ENCODE measurements around the gene SAXO1. TPM values are rescaled to one million over a fixed set of nuclear protein-coding genes. Genes with fewer than 3 reads are reported as not detected.

The SAXO1 gene
- total RNA-seq, 1 donor from 2014 or later: not detected

GRCh38 chr9:18982262-18982620 is 50.8 kb downstream of the SAXO1 start:
- Mint-ChIP-seq H3K36me3 (ENCODE audit: low read depth, unreplicated experiment) (peaks cover 3% of the 10 kb centered on the region), H3K27me3 (ENCODE audit: low read depth, unreplicated experiment) (no peaks in the 10 kb centered on the region), H3K4me1 (ENCODE audit: low read depth, unreplicated experiment) (peaks cover 11% of the 10 kb centered on the region), H3K9me3 (ENCODE audit: unreplicated experiment) (peaks cover 3% of the 10 kb centered on the region), H3K27ac (ENCODE audit: unreplicated experiment) (no peak overlapping the region), H3K4me3 (ENCODE audit: unreplicated experiment) (no peak overlapping the region)
- no peak overlapping the region for H3K9ac ChIP-seq (ENCODE audit: low read length)
- DNase-seq (ENCODE audit: low read depth) (no peak), FAIRE-seq (no peak)
- TF ChIP-seq, protein P1, sequence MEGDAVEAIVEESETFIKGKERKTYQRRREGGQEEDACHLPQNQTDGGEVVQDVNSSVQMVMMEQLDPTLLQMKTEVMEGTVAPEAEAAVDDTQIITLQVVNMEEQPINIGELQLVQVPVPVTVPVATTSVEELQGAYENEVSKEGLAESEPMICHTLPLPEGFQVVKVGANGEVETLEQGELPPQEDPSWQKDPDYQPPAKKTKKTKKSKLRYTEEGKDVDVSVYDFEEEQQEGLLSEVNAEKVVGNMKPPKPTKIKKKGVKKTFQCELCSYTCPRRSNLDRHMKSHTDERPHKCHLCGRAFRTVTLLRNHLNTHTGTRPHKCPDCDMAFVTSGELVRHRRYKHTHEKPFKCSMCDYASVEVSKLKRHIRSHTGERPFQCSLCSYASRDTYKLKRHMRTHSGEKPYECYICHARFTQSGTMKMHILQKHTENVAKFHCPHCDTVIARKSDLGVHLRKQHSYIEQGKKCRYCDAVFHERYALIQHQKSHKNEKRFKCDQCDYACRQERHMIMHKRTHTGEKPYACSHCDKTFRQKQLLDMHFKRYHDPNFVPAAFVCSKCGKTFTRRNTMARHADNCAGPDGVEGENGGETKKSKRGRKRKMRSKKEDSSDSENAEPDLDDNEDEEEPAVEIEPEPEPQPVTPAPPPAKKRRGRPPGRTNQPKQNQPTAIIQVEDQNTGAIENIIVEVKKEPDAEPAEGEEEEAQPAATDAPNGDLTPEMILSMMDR (IDR thresholded peaks at IDR 0.05; ENCODE audit: insufficient read depth, low read depth, low read length): no peak
- no peak for TF ChIP-seq EZH2 (IDR thresholded peaks at IDR 0.05; ENCODE audit: insufficient read depth, low read length)
- no peak overlapping the region for H3K27ac ChIP-seq (ENCODE audit: low read depth, low read length)
- peaks cover 1% of the 10 kb centered on the region for H3K4me1 ChIP-seq (ENCODE audit: insufficient read depth, low read length)
- H3K27me3 ChIP-seq (ENCODE audit: insufficient read depth, low read length): no peaks in the 10 kb centered on the region
- H3K9me3 ChIP-seq (ENCODE audit: insufficient read depth, low read depth, low read length): peaks cover 4% of the 10 kb centered on the region
- H3K4me2 ChIP-seq (ENCODE audit: low read length): no peak overlapping the region
- H2AFZ ChIP-seq (ENCODE audit: low read depth, low read length): no peak overlapping the region
- H3K4me3 ChIP-seq (ENCODE audit: insufficient read depth, low read depth, low read length): no peak overlapping the region
- H4K20me1 ChIP-seq (ENCODE audit: insufficient read depth, low read length): no peaks in the 10 kb centered on the region
- no peaks in the 10 kb centered on the region for H3K79me2 ChIP-seq (ENCODE audit: insufficient read depth, low read length)
- no peaks in the 10 kb centered on the region for H3K36me3 ChIP-seq (ENCODE audit: insufficient read depth, low read length)

DNA sequence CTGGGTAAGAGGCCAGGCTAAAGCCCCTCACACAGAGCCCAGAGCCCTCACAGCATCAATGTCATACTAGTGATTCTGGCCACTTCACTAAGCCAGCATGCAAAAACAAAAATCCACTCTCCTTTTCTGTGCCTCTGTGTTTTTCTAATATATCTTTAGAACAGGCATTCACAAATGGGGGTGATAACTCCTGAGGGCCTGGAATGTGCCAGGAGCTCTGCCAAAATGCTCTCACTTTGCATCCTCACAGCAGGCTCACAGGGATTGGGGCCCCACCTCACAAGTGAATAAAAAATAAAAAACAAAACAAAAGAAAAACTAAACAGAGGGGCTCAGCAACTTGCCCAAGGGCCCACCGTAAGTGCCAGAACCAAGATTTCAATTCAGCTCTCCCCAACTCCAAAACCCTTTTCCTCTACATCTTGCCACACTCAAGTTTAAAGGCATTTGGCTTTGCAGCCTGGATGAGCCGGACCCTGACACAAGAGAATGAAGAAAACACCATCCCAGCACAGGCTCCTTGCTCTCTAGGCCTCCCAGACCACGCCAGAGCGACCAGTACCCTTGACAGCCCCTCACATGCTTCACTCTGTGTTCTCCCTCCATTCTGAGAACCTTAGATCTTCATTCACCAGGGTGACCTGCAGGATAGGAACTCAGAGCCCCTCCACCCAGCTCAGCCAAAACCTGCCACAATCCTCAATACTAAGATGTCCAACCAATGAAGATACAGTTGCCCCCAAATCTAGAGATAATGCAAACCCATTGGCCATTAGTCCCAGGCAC is 51.3 kb downstream of the SAXO1 start:
- no peaks in the 10 kb centered on the region for H3K36me3 ChIP-seq (ENCODE audit: insufficient read depth, low read length)
- peaks cover 4% of the 10 kb centered on the region for H3K9me3 ChIP-seq (ENCODE audit: insufficient read depth, low read depth, low read length)
- Mint-ChIP-seq H3K27ac (ENCODE audit: unreplicated experiment) (no peak overlapping the region), H3K4me3 (ENCODE audit: unreplicated experiment) (no peak overlapping the region), H3K4me1 (ENCODE audit: low read depth, unreplicated experiment) (peaks cover 16% of the 10 kb centered on the region), H3K27me3 (ENCODE audit: low read depth, unreplicated experiment) (no peaks in the 10 kb centered on the region), H3K36me3 (ENCODE audit: low read depth, unreplicated experiment) (peaks cover 3% of the 10 kb centered on the region), H3K9me3 (ENCODE audit: unreplicated experiment) (peaks cover 5% of the 10 kb centered on the region)
- H4K20me1 ChIP-seq (ENCODE audit: insufficient read depth, low read length): no peaks in the 10 kb centered on the region
- peaks cover 6% of the 10 kb centered on the region for H3K4me1 ChIP-seq (ENCODE audit: insufficient read depth, low read length)
- no peak for FAIRE-seq
- no peak overlapping the region for H3K9ac ChIP-seq (ENCODE audit: low read length)
- H3K4me3 ChIP-seq (ENCODE audit: insufficient read depth, low read depth, low read length): no peak overlapping the region
- H3K27ac ChIP-seq (ENCODE audit: low read depth, low read length): no peak overlapping the region
- TF ChIP-seq, protein P1 (IDR thresholded peaks at IDR 0.05; ENCODE audit: insufficient read depth, low read depth, low read length): no peak
- no peak for TF ChIP-seq EZH2 (IDR thresholded peaks at IDR 0.05; ENCODE audit: insufficient read depth, low read length)
- H2AFZ ChIP-seq (ENCODE audit: low read depth, low read length): no peak overlapping the region
- no peaks in the 10 kb centered on the region for H3K79me2 ChIP-seq (ENCODE audit: insufficient read depth, low read length)
- H3K27me3 ChIP-seq (ENCODE audit: insufficient read depth, low read length): no peaks in the 10 kb centered on the region
- DNase-seq (ENCODE audit: low read depth): no peak
- no peak overlapping the region for H3K4me2 ChIP-seq (ENCODE audit: low read length)

- no peak overlapping the region for H3K4me2 ChIP-seq (ENCODE audit: low read length)
- H4K20me1 ChIP-seq (ENCODE audit: insufficient read depth, low read length): no peaks in the 10 kb centered on the region
- no peak overlapping the region for H2AFZ ChIP-seq (ENCODE audit: low read depth, low read length)
- Mint-ChIP-seq H3K4me3 (ENCODE audit: unreplicated experiment) (no peak overlapping the region), H3K27ac (ENCODE audit: unreplicated experiment) (no peak overlapping the region), H3K4me1 (ENCODE audit: low read depth, unreplicated experiment) (peaks cover 17% of the 10 kb centered on the region), H3K27me3 (ENCODE audit: low read depth, unreplicated experiment) (peaks cover 4% of the 10 kb centered on the region), H3K36me3 (ENCODE audit: low read depth, unreplicated experiment) (peaks cover 3% of the 10 kb centered on the region), H3K9me3 (ENCODE audit: unreplicated experiment) (peaks cover 5% of the 10 kb centered on the region)
- no peak overlapping the region for H3K4me3 ChIP-seq (ENCODE audit: insufficient read depth, low read depth, low read length)
- peaks cover 4% of the 10 kb centered on the region for H3K27me3 ChIP-seq (ENCODE audit: insufficient read depth, low read length)
- no peak overlapping the region for H3K27ac ChIP-seq (ENCODE audit: low read depth, low read length)
- FAIRE-seq (peak; percentile 9), DNase-seq (ENCODE audit: low read depth) (no peak)
- H3K79me2 ChIP-seq (ENCODE audit: insufficient read depth, low read length): no peaks in the 10 kb centered on the region
- peaks cover 11% of the 10 kb centered on the region for H3K4me1 ChIP-seq (ENCODE audit: insufficient read depth, low read length)
- TF ChIP-seq, protein P1 (IDR thresholded peaks at IDR 0.05; ENCODE audit: insufficient read depth, low read depth, low read length): no peak
- TF ChIP-seq EZH2 (IDR thresholded peaks at IDR 0.05; ENCODE audit: insufficient read depth, low read length): no peak
- no peaks in the 10 kb centered on the region for H3K36me3 ChIP-seq (ENCODE audit: insufficient read depth, low read length)
- peaks cover 4% of the 10 kb centered on the region for H3K9me3 ChIP-seq (ENCODE audit: insufficient read depth, low read depth, low read length)
- no peak overlapping the region for H3K9ac ChIP-seq (ENCODE audit: low read length)
Observed at GRCh38 chr9:18980189-18980588, 52.8 kb downstream of the SAXO1 start.
